Tibial artery (tissue), 4 donors: ENCODE data around the gene POLR3GL.

Experiments
- DNase-seq, 2 donors: peaks; one replicate each; pipeline ENCODE4 v3.0.0-alpha.2; 2019
- H3K27ac ChIP-seq, 2 donors: fragments of 200-600 bp; sonication (generic) in 1 of 2; 1 replicate in 1 of 2; 2 replicates in 1 of 2; pipeline ENCODE4 v1.5.1; 2018 to 2019; ENCODE audit warnings: mild to moderate bottlenecking in 1 of 2
- H3K27me3 ChIP-seq, 2 donors: fragments of 200-600 bp; sonication (generic) in 1 of 2; one replicate each; pipeline versions ENCODE4 v1.5.1 to v1.6.0; 2016 to 2019
- H3K36me3 ChIP-seq, 3 donors: fragments of 200-600 bp; sonication (generic) in 2 of 3; one replicate each; pipeline ENCODE4 v1.5.1; 2016 to 2019; ENCODE audit warnings: mild to moderate bottlenecking in 2 of 3
- H3K4me1 ChIP-seq, 4 donors: fragments of 200-600 bp; sonication (generic) in 2 of 4; 1 replicate in 3 of 4; 2 replicates in 1 of 4; pipeline ENCODE4 v1.5.1; 2016 to 2019
- H3K4me3 ChIP-seq, 2 donors: fragments of 200-600 bp; sonication (generic) in 1 of 2; 1 replicate in 1 of 2; 2 replicates in 1 of 2; pipeline ENCODE4 v1.5.1; 2018 to 2019; ENCODE audit warnings: mild to moderate bottlenecking in 2 of 2
- H3K9me3 ChIP-seq, 3 donors: fragments of 200-600 bp; sonication (generic) in 1 of 3; one replicate each; pipeline ENCODE4 v1.5.1; 2016 to 2019
- CTCF ChIP-seq, 2 experiments: fragments of 200-600 bp in 1 of 2; fragments of 450-650 bp in 1 of 2; IDR thresholded peaks; one replicate each; pipeline ENCODE4 v1.5.1; 2017 to 2019; ENCODE audit warnings: antibody characterized with exemption in 2 of 2, mild to moderate bottlenecking in 1 of 2, moderate library complexity in 1 of 2
- intact Hi-C: fragments of 100-400 bp; cut with DNase I; formaldehyde crosslinking; loops from one replicate; pipeline ENCODE4 v1.15.0; 2023; ENCODE audit warnings: low total_unique reads

Gene POLR3GL

GRCh38 chr1:145975216-145975615 lies 10.7 kb downstream of the POLR3GL start:
- intact Hi-C loops, result no loop called here
- TF ChIP-seq CTCF (IDR thresholded peaks at IDR 0.05), result no peak
- Histone ChIP-seq H3K4me1 (peaks cover 0 to 32% (median 28%) of the 10 kb centered on the region in 4 donors), H3K27me3 (no peaks in the 10 kb centered on the region), H3K27ac (no peak overlapping the region), H3K9me3 (no peaks in the 10 kb centered on the region), H3K4me3 (no peak overlapping the region), H3K36me3 (peaks cover 0 to 7% (median 0%) of the 10 kb centered on the region in 3 donors)
- peak in 1 of 2 donors; percentile 24 for DNase-seq

- no peaks in the 10 kb centered on the region for H3K9me3 ChIP-seq
- peak overlapping the region; percentile 85 to 90 for H3K27ac ChIP-seq
- peak in 1 of 2 donors; percentile 48 for DNase-seq
- no peak overlapping the region for H3K4me3 ChIP-seq
- intact Hi-C loops, result loop anchor here (2.0 kb wide), 1 partner anchor 32 kb away; no protein-coding TSS in a partner anchor
- H3K4me1 ChIP-seq, result peaks cover 0 to 50% (median 43%) of the 10 kb centered on the region in 4 donors
- peaks cover 0 to 7% (median 0%) of the 10 kb centered on the region in 3 donors for H3K36me3 ChIP-seq
- H3K27me3 ChIP-seq, result no peaks in the 10 kb centered on the region
- TF ChIP-seq CTCF (IDR thresholded peaks at IDR 0.05), result no peak
Observed at GRCh38 chr1:145977016-145977415, 12.5 kb downstream of the POLR3GL start.

- Histone ChIP-seq H3K9me3 (no peaks in the 10 kb centered on the region), H3K4me3 (no peak overlapping the region), H3K4me1 (peaks cover 0 to 57% (median 50%) of the 10 kb centered on the region in 4 donors), H3K36me3 (peaks cover 0 to 7% (median 0%) of the 10 kb centered on the region in 3 donors), H3K27me3 (no peaks in the 10 kb centered on the region), H3K27ac (peak overlapping the region; percentile 85 to 90)
- peak; percentile 85 to 96 for TF ChIP-seq CTCF (IDR thresholded peaks at IDR 0.05)
- intact Hi-C loops, result loop anchor here (2.0 kb wide), 1 partner anchor 31 kb away; no protein-coding TSS in a partner anchor
- peak; percentile 85 to 86 for DNase-seq
Observed at GRCh38 chr1:145977486-145978470, 13.3 kb downstream of the POLR3GL start.

- Histone ChIP-seq H3K4me1 (peaks cover 0 to 64% (median 55%) of the 10 kb centered on the region in 4 donors), H3K27ac (peak overlapping the region; percentile 85 to 90), H3K36me3 (peaks cover 0 to 7% (median 0%) of the 10 kb centered on the region in 3 donors), H3K27me3 (no peaks in the 10 kb centered on the region), H3K9me3 (no peaks in the 10 kb centered on the region), H3K4me3 (no peak overlapping the region)
- intact Hi-C loops, result no loop called here
- no peak for DNase-seq
- no peak for TF ChIP-seq CTCF (IDR thresholded peaks at IDR 0.05)
Observed at GRCh38 chr1:145978471-145978853, 14.0 kb downstream of the POLR3GL start.

- no peaks in the 10 kb centered on the region for H3K9me3 ChIP-seq
- DNase-seq, result peak; percentile 97 to 98
- H3K4me1 ChIP-seq, result peaks cover 0 to 70% (median 57%) of the 10 kb centered on the region in 4 donors
- peak overlapping the region; percentile 16 to 23 for H3K4me3 ChIP-seq
- intact Hi-C loops, result no loop called here
- no peaks in the 10 kb centered on the region for H3K27me3 ChIP-seq
- H3K27ac ChIP-seq, result peak overlapping the region; percentile 85 to 90
- no peak for TF ChIP-seq CTCF (IDR thresholded peaks at IDR 0.05)
- H3K36me3 ChIP-seq, result peaks cover 0 to 7% (median 0%) of the 10 kb centered on the region in 3 donors
Observed at GRCh38 chr1:145978854-145979745, 14.6 kb downstream of the POLR3GL start.
